Neural crest cell (in vitro differentiated cells): Measurements from ENCODE around the gene MICALL1. TPM values are rescaled to one million over a fixed set of nuclear protein-coding genes. Genes with fewer than 3 reads are reported as not detected.

ENCODE experiments used
- DNase-seq: peaks from one replicate; pipeline ENCODE4 v3.0.0; 2021; ENCODE audit warnings: low read depth, mixed read lengths, low spot score
- H3K27ac Mint-ChIP-seq: one replicate; pipeline ENCODE4 v1.8.0; 2021; ENCODE audit warnings: mild to moderate bottlenecking, mixed read lengths; ENCODE audit not compliant: unreplicated experiment
- H3K27me3 Mint-ChIP-seq: 2 replicates; pipeline ENCODE4 v1.8.0; 2021; ENCODE audit warnings: low read depth, mild to moderate bottlenecking, mixed read lengths
- H3K36me3 Mint-ChIP-seq: 2 replicates; pipeline ENCODE4 v1.8.0; 2021; ENCODE audit warnings: low read depth, mild to moderate bottlenecking, mixed read lengths
- H3K4me1 Mint-ChIP-seq: 2 replicates; pipeline ENCODE4 v1.8.0; 2021; ENCODE audit warnings: mixed read lengths
- H3K4me3 Mint-ChIP-seq: one replicate; pipeline ENCODE4 v1.8.0; 2021; ENCODE audit warnings: mild to moderate bottlenecking, mixed read lengths
- H3K9me3 Mint-ChIP-seq: 2 replicates; pipeline ENCODE4 v1.8.0; 2021; ENCODE audit warnings: mixed read lengths
- CTCF ChIP-seq: fragments of 200-600 bp; sonication (generic); conservative IDR thresholded peaks from 2 replicates; pipeline ENCODE4 v1.5.0; 2021; ENCODE audit warnings: antibody characterized with exemption, mild to moderate bottlenecking
- total RNA-seq: library from RNA; stranded (reverse); gene quantifications from 2 replicates; pipeline ENCODE4 v1.2.1, GENCODE V29; 2021

MICALL1 gene
- total RNA-seq, 1 donor from 2014 or later = 49.1 TPM

GRCh38 chr22:37985050-37985585 is 79.0 kb downstream of the MICALL1 start:
- no peak for DNase-seq
- no peak for TF ChIP-seq CTCF

GRCh38 chr22:37985751-37986281 is 79.7 kb downstream of the MICALL1 start:
- peaks cover 42% of the 10 kb centered on the region for H3K27me3 Mint-ChIP-seq
- H3K36me3 Mint-ChIP-seq = peaks cover 23% of the 10 kb centered on the region
- DNase-seq = no peak
- no peak for TF ChIP-seq CTCF
- peak overlapping the region; percentile 95 for H3K27ac Mint-ChIP-seq
- H3K9me3 Mint-ChIP-seq = no peaks in the 10 kb centered on the region
- peaks cover 33% of the 10 kb centered on the region for H3K4me1 Mint-ChIP-seq
- H3K4me3 Mint-ChIP-seq = peak overlapping the region; percentile 92

More at GRCh38 chr22:37985050-37985585, 79.0 kb downstream of the MICALL1 start:
- peaks cover 27% of the 10 kb centered on the region for H3K36me3 Mint-ChIP-seq
- H3K9me3 Mint-ChIP-seq = no peaks in the 10 kb centered on the region
- peaks cover 47% of the 10 kb centered on the region for H3K27me3 Mint-ChIP-seq
- H3K27ac Mint-ChIP-seq = peak overlapping the region; percentile 95
- H3K4me1 Mint-ChIP-seq = peaks cover 40% of the 10 kb centered on the region
- peak overlapping the region; percentile 92 for H3K4me3 Mint-ChIP-seq

GRCh38 chr22:37986371-37986770 is 80.3 kb downstream of the MICALL1 start:
- H3K27me3 Mint-ChIP-seq = peaks cover 39% of the 10 kb centered on the region
- DNase-seq = no peak
- TF ChIP-seq CTCF = no peak
- H3K4me1 Mint-ChIP-seq = peaks cover 32% of the 10 kb centered on the region
- H3K9me3 Mint-ChIP-seq = no peaks in the 10 kb centered on the region
- H3K27ac Mint-ChIP-seq = peak overlapping the region; percentile 50
- H3K4me3 Mint-ChIP-seq = peak overlapping the region; percentile 49
- H3K36me3 Mint-ChIP-seq = peaks cover 18% of the 10 kb centered on the region

- Mint-ChIP-seq H3K9me3 (no peaks in the 10 kb centered on the region), H3K27me3 (peaks cover 15% of the 10 kb centered on the region), H3K27ac (no peak overlapping the region), H3K36me3 (peaks cover 2% of the 10 kb centered on the region), H3K4me3 (no peak overlapping the region), H3K4me1 (peaks cover 29% of the 10 kb centered on the region)
- no peak for TF ChIP-seq CTCF
- DNase-seq = no peak
Observed at GRCh38 chr22:37989146-37990045, 83.3 kb downstream of the MICALL1 start.

GRCh38 chr22:37990301-37990700 is 84.2 kb downstream of the MICALL1 start:
- Mint-ChIP-seq H3K27me3 (peaks cover 7% of the 10 kb centered on the region), H3K4me1 (peaks cover 25% of the 10 kb centered on the region), H3K36me3 (peaks cover 2% of the 10 kb centered on the region), H3K27ac (no peak overlapping the region), H3K4me3 (no peak overlapping the region), H3K9me3 (no peaks in the 10 kb centered on the region)
- no peak for TF ChIP-seq CTCF
- DNase-seq = no peak
